Hindlimb muscle (tissue), 1 donor: ENCODE measurements around the gene RSPRY1. TPM values are rescaled to one million over a fixed set of nuclear protein-coding genes. Genes with fewer than 3 reads are reported as not detected.

Source experiments
- DNase-seq: peaks from one replicate; pipeline ENCODE4 v3.0.0-alpha.2; 2013
- polyA plus RNA-seq: library from polyadenylated mRNA; unstranded; fragments of 120-200 nt; gene quantifications from one replicate; pipeline ENCODE4 v1.2.1, GENCODE V29; 2013; ENCODE audit not compliant: insufficient read length

Gene RSPRY1
- polyA plus RNA-seq, 1 donor = 22.8 TPM

GRCh38 chr16:57152096-57153093, 33.7 kb upstream of the RSPRY1 start:
- DNase-seq = no peak

GRCh38 chr16:57153841-57154240, 32.3 kb upstream of the RSPRY1 start:
- DNase-seq = no peak

GRCh38 chr16:57155702-57156350, 30.3 kb upstream of the RSPRY1 start:
- no peak for DNase-seq

GRCh38 chr16:57156351-57156703, 29.8 kb upstream of the RSPRY1 start:
- DNase-seq = no peak

GRCh38 chr16:57157533-57157932, 28.6 kb upstream of the RSPRY1 start:
- DNase-seq = no peak

- no peak for DNase-seq
Measured at GRCh38 chr16:57159447-57159846, 26.7 kb upstream of the RSPRY1 start.

GRCh38 chr16:57163842-57164241, 22.3 kb upstream of the RSPRY1 start:
- no peak for DNase-seq

- no peak for DNase-seq
Measured at GRCh38 chr16:57165483-57165882, 20.6 kb upstream of the RSPRY1 start.

- DNase-seq = no peak
Measured at GRCh38 chr16:57165938-57166337, 20.2 kb upstream of the RSPRY1 start.

GRCh38 chr16:57166451-57166850, 19.7 kb upstream of the RSPRY1 start:
- DNase-seq = no peak

- no peak for DNase-seq
Measured at GRCh38 chr16:57166951-57167350, 19.2 kb upstream of the RSPRY1 start.

GRCh38 chr16:57167538-57167937, 18.6 kb upstream of the RSPRY1 start:
- no peak for DNase-seq

GRCh38 chr16:57167953-57168352, 18.2 kb upstream of the RSPRY1 start:
- peak; percentile 69 for DNase-seq

- no peak for DNase-seq
Measured at GRCh38 chr16:57169327-57169726, 16.8 kb upstream of the RSPRY1 start.

GRCh38 chr16:57172721-57173290, 13.3 kb upstream of the RSPRY1 start:
- DNase-seq = no peak

GRCh38 chr16:57175896-57176295, 10.2 kb upstream of the RSPRY1 start:
- DNase-seq = no peak

GRCh38 chr16:57178196-57178595, 7.9 kb upstream of the RSPRY1 start:
- no peak for DNase-seq

- DNase-seq = no peak
Measured at GRCh38 chr16:57178793-57179212, 7.3 kb upstream of the RSPRY1 start.

- DNase-seq = no peak
Measured at GRCh38 chr16:57179215-57179828, 6.8 kb upstream of the RSPRY1 start.

- no peak for DNase-seq
Measured at GRCh38 chr16:57184113-57184512, 2.0 kb upstream of the RSPRY1 start.

GRCh38 chr16:57184887-57185445, 1.2 kb upstream of the RSPRY1 start:
- no peak for DNase-seq

- peak; percentile 40 for DNase-seq
Measured at GRCh38 chr16:57185446-57185944, 634 bp upstream of the RSPRY1 start.
